Measurements from ENCODE around the gene RASGRP2. TPM values are rescaled to one million over a fixed set of nuclear protein-coding genes. Genes with fewer than 3 reads are reported as not detected.

Gene RASGRP2
- total and polyA plus RNA-seq, 11 donors, result 16.2 to 78.9 (median 28.1) TPM

DNA sequence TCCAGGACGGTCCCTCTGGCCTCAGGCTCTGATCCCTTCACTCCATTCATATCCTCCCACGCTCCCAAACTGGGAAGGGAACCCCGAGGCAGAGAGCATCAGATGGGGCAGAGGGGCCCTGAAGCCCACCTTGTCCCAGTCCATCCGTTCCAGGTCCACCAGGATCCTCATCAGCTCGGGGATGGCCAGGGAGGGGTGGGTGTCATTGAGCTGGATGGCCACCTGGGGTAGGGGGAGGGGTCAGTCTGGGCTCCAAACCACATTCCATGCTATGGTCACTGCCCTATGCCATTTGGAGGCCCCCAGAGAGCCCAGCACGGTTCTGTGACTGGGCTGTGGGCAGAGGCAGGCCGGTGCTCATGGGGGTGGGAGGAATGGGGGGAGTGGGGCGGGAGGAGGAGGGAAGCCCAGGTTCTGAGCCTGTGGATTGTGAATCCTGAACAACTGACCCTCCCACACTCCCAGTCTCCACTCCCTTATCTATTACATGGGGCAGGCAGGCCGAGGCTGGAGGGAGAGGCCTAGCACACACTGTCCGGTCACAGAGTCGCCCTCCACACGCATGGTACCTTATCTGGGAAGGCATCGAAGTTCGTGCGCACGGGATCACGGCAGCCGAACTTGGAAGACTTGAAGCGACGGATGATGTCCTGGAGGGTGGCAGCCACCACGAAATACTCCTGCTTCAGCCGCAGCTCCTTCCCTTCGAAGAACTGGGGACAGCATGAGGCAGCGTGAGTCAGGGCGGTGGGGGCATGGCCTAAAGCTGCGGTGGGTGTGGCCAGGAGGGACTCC is 10.4 kb upstream of the RASGRP2 start:
- no peak overlapping the region for H3K4me3 ChIP-seq
- peaks cover 0 to 10% (median 5%) of the 10 kb centered on the region in 12 donors for H3K4me1 ChIP-seq
- intact Hi-C loops (cut with DNase I), result no loop called here
- H3K27me3 ChIP-seq, result no peaks in the 10 kb centered on the region
- ATAC-seq (no peak), DNase-seq (no peak)
- H3K36me3 ChIP-seq, result peaks cover 0 to 42% (median 18%) of the 10 kb centered on the region in 9 donors
- TF ChIP-seq, protein P1, sequence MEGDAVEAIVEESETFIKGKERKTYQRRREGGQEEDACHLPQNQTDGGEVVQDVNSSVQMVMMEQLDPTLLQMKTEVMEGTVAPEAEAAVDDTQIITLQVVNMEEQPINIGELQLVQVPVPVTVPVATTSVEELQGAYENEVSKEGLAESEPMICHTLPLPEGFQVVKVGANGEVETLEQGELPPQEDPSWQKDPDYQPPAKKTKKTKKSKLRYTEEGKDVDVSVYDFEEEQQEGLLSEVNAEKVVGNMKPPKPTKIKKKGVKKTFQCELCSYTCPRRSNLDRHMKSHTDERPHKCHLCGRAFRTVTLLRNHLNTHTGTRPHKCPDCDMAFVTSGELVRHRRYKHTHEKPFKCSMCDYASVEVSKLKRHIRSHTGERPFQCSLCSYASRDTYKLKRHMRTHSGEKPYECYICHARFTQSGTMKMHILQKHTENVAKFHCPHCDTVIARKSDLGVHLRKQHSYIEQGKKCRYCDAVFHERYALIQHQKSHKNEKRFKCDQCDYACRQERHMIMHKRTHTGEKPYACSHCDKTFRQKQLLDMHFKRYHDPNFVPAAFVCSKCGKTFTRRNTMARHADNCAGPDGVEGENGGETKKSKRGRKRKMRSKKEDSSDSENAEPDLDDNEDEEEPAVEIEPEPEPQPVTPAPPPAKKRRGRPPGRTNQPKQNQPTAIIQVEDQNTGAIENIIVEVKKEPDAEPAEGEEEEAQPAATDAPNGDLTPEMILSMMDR (IDR thresholded peaks at IDR 0.05), result no peak
- no peak for TF ChIP-seq POLR2A (IDR thresholded peaks at IDR 0.05)
- 82 to 87% (median 85%) methylated on average over 22 to 26 of the region's 26 CpGs for WGBS, 4 donors
- H3K9me3 ChIP-seq, result no peaks in the 10 kb centered on the region
- no peak overlapping the region for H3K27ac ChIP-seq

DNA sequence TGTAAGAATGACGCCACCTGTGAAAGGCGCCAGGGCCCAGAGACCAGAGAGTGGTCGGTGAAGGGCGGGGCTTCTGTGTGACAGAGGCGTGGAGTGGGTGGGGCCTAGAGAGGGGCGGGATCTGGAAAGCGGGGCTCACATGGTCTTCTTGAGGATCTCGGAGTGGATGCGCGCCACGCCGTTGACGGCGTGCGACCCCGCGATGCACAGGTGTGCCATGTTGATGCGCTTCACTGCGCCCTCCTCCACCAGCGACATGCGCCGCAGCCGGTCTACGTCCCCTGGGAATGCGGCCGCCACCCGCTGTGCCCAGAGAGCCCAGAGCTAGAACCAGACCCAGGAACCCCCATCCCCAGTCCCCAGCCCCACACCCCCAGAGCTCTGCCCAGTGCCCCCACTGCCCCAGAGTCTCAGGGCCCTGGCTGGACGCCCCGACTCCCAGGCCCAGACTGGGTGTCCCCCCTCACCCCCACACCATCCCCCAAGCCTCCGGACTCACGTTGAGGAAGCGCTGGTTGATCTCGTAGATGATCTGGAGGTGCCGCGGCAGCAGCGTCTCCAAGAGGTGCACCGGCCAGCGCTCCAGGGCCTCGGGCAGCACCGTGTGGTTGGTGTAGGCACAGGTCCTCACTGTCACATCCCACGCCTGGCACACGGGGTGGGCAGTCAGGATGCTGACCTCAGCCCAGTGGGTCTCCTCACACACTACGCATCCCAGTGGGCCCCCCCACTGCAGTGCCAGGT is 9.6 kb upstream of the RASGRP2 start:
- TF ChIP-seq, protein P1 (IDR thresholded peaks at IDR 0.05), result no peak
- TF ChIP-seq POLR2A (IDR thresholded peaks at IDR 0.05), result no peak
- WGBS, 4 donors, result 94 to 97% (median 95%) methylated on average over 40 to 43 of the region's 43 CpGs
- Histone ChIP-seq H3K4me3 (no peak overlapping the region), H3K4me1 (peaks cover 0 to 3% (median 0%) of the 10 kb centered on the region in 12 donors), H3K9me3 (no peaks in the 10 kb centered on the region), H3K27me3 (no peaks in the 10 kb centered on the region), H3K27ac (no peak overlapping the region), H3K36me3 (peaks cover 0 to 42% (median 18%) of the 10 kb centered on the region in 9 donors)
- no peak for DNase-seq
- intact Hi-C loops (cut with DNase I), result no loop called here
- no peak for ATAC-seq

DNA sequence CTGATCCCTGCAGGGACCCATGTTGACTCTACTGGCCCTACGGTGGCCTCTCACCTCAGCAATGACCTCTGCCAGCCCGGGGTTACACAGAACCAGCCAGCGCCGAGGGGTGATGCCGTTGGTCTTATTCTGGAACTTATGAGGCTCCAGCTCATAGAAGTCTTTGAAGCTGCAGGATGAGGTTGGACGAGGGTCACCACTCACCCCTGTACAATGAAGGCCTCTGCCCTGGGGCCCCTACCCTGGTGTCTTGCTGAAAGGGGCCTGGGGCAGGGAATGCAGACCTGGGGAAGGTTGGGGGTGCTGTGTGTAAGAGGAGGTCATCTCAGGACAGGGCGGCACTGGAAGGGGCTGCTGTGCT is 9.1 kb upstream of the RASGRP2 start:
- H3K9me3 ChIP-seq, result no peaks in the 10 kb centered on the region
- H3K27ac ChIP-seq, result no peak overlapping the region
- no peak overlapping the region for H3K4me3 ChIP-seq
- 93 to 98% (median 97%) methylated on average over 7 of the region's 7 CpGs for WGBS, 4 donors
- H3K27me3 ChIP-seq, result no peaks in the 10 kb centered on the region
- H3K4me1 ChIP-seq, result no peaks in the 10 kb centered on the region
- H3K36me3 ChIP-seq, result peaks cover 0 to 42% (median 18%) of the 10 kb centered on the region in 9 donors
- DNase-seq (no peak), ATAC-seq (no peak)
- TF ChIP-seq, protein P1 (IDR thresholded peaks at IDR 0.05), result no peak
- TF ChIP-seq POLR2A (IDR thresholded peaks at IDR 0.05), result no peak
- intact Hi-C loops (cut with DNase I), result no loop called here
